Heart right ventricle (tissue), 16 donors: Measurements from ENCODE around the gene BEND7. TPM values are rescaled to one million over a fixed set of nuclear protein-coding genes. Genes with fewer than 3 reads are reported as not detected.

ENCODE experiments used
- ATAC-seq, 8 donors: fragments of 200-7000 bp; cut with Tn5 transposase; one replicate each; pipeline ENCODE4 v1.9.1; 2020; ENCODE audit warnings: mild to moderate bottlenecking in 8 of 8, moderate library complexity in 8 of 8, moderate number of reproducible peaks in 1 of 8
- DNase-seq, 2 donors: peaks; one replicate each; pipeline ENCODE4 v3.0.0-alpha.2; 2020
- H3K27ac ChIP-seq, 10 donors: fragments of 200-600 bp; sonication (generic) in 2 of 10; one replicate each; pipeline versions ENCODE4 v1.5.0 to v1.8.0; 2020 to 2022; ENCODE audit warnings: mild to moderate bottlenecking in 3 of 10
- H3K27me3 ChIP-seq, 7 donors: fragments of 200-600 bp; one replicate each; pipeline ENCODE4 v1.8.0; 2021 to 2022; ENCODE audit warnings: mild to moderate bottlenecking in 2 of 7
- H3K36me3 ChIP-seq, 9 donors: fragments of 200-600 bp; sonication (generic) in 1 of 9; one replicate each; pipeline versions ENCODE4 v1.5.0 to v1.8.0; 2020 to 2022; ENCODE audit warnings: mild to moderate bottlenecking in 2 of 9
- H3K4me1 ChIP-seq, 9 donors: fragments of 200-600 bp; sonication (generic) in 1 of 9; one replicate each; pipeline versions ENCODE4 v1.5.0 to v1.8.0; 2020 to 2022; ENCODE audit warnings: mild to moderate bottlenecking in 4 of 9
- H3K4me3 ChIP-seq, 10 donors: fragments of 200-600 bp; sonication (generic) in 2 of 10; one replicate each; pipeline versions ENCODE4 v1.5.0 to v1.8.0; 2020 to 2022; ENCODE audit warnings: mild to moderate bottlenecking in 7 of 10, moderate library complexity in 2 of 10
- H3K9me3 ChIP-seq, 11 donors: fragments of 200-600 bp in 10 of 11; sonication (generic) in 2 of 11; one replicate each; pipeline versions ENCODE4 v1.5.0 to v1.8.0; 2013 to 2022; ENCODE audit warnings: mild to moderate bottlenecking in 2 of 11, control low read depth in 1 of 11, moderate library complexity in 1 of 11
- CTCF ChIP-seq, 9 donors: fragments of 200-600 bp; sonication (generic) in 2 of 9; IDR thresholded peaks; one replicate each; pipeline versions ENCODE4 v1.5.0 to v1.8.0; 2021 to 2022; ENCODE audit warnings: antibody characterized with exemption in 9 of 9, mild to moderate bottlenecking in 5 of 9, moderate library complexity in 1 of 9
- WGBS, 2 donors: extraction: QIAGEN DNeasy Blood & Tissue Kit; methylation state at CpG; one replicate each; pipeline ENCODE4 v1.1.7; 2013; ENCODE audit warnings: inconsistent platforms in 1 of 2; 5-methylcytosine and 5-hydroxymethylcytosine counted together
- intact Hi-C, 10 donors: fragments of 100-400 bp; cut with DNase I; formaldehyde crosslinking; loops; one replicate each; pipeline versions ENCODE4 v1.11.1 to v1.14.2; 2022
- polyA plus RNA-seq, 2 donors: library from polyadenylated mRNA; stranded (reverse); fragments of 200-250 nt; gene quantifications; one replicate each; pipeline ENCODE4 v1.2.3, GENCODE V29; 2013
- total RNA-seq, 10 donors: library from RNA; stranded (reverse); fragmentation: NEBNext Ultra II Directional in 3 of 10; extraction: Animal tissue kit (Norgen Biotek cat#: 25700) in 3 of 10; gene quantifications; one replicate each; pipeline versions ENCODE4 v1.2.1 to v1.2.4, GENCODE V29; 2021 to 2023
- donor health status: Arrhythmogenic right ventricular cardiomyopathy.
- donor health status: ischemic (EF 13 %, LVEDD 7.1; RV severe dilation, severe dysfunction).
- donor health status: healthy with polysubstance abuse.
- donor health status: DM: no; HTN: yes; CAD: no.
- donor health status: DM: no; HTN: no; CAD: no.
- donor health status: ischemic (EF 25% LVEDD 6.9; RV normal size, moderate dysfunction).
- donor health status: ischemic (EF 25% LVEDD 5.7; RV mildly dilated, moderate dysfunction).
- donor health status: healthy.
- donor health status: DM: yes; HTN: yes; CAD: no.
- donor health status: Ischemic cardiomyopathy.
- donor health status: ischemic (EF 35%, LVEDD 5.7; RV mildly dilated, moderate dysfunction).
- donor health status: nonischemic (EF 11% LVEDD 7.7; RV severe dilation, severe dysfunction).
- donor health status: DM: yes; HTN: yes; CAD: no.
- donor health status: PGD.
- donor health status: ischemic (EF 29% LVEDD 5.4; RV normal size, mild dysfunction).
- donor health status: nonischemic (EF 23%, LVEDD 6.1; RV moderate dilation, normal function).

BEND7 gene
- total and polyA plus RNA-seq, 12 donors, result 6.4 to 21.0 (median 12.5) TPM

- WGBS, 2 donors, result 95 to 97% methylated on average over 3 of the region's 3 CpGs
- intact Hi-C loops, result no loop called here
- TF ChIP-seq CTCF (IDR thresholded peaks at IDR 0.05), result no peak
- H3K36me3 ChIP-seq, result no peaks in the 10 kb centered on the region
- no peaks in the 10 kb centered on the region for H3K4me1 ChIP-seq
- no peak overlapping the region for H3K27ac ChIP-seq
- peaks cover 0 to 11% (median 0%) of the 10 kb centered on the region in 7 donors for H3K27me3 ChIP-seq
- ATAC-seq (no peak), DNase-seq (no peak)
- H3K4me3 ChIP-seq, result no peak overlapping the region
- H3K9me3 ChIP-seq, result peaks cover 0 to 6% (median 0%) of the 10 kb centered on the region in 11 donors
These were observed 127.7 kb downstream of the BEND7 start for GRCh38 chr10:13401142-13401541.

GRCh38 chr10:13400196-13400965 is 128.4 kb downstream of the BEND7 start:
- DNase-seq (no peak), ATAC-seq (no peak)
- Histone ChIP-seq H3K4me1 (no peaks in the 10 kb centered on the region), H3K27ac (no peak overlapping the region), H3K27me3 (peaks cover 0 to 11% (median 0%) of the 10 kb centered on the region in 7 donors), H3K4me3 (no peak overlapping the region), H3K9me3 (peaks cover 0 to 6% (median 0%) of the 10 kb centered on the region in 11 donors), H3K36me3 (no peaks in the 10 kb centered on the region)
- intact Hi-C loops, result no loop called here
- WGBS, 2 donors, result 78% methylated on average over 15 of the region's 15 CpGs
- TF ChIP-seq CTCF (IDR thresholded peaks at IDR 0.05), result no peak

GRCh38 chr10:13399752-13400151 is 129.1 kb downstream of the BEND7 start:
- 83 to 86% methylated on average over 2 of the region's 2 CpGs for WGBS, 2 donors
- intact Hi-C loops, result no loop called here

GRCh38 chr10:13399236-13399635 is 129.6 kb downstream of the BEND7 start:
- peaks cover 0 to 11% (median 0%) of the 10 kb centered on the region in 7 donors for H3K27me3 ChIP-seq
- H3K4me3 ChIP-seq, result no peak overlapping the region
- H3K36me3 ChIP-seq, result no peaks in the 10 kb centered on the region
- intact Hi-C loops, result no loop called here
- ATAC-seq (no peak), DNase-seq (no peak)
- no peaks in the 10 kb centered on the region for H3K4me1 ChIP-seq
- TF ChIP-seq CTCF (IDR thresholded peaks at IDR 0.05), result no peak
- peaks cover 0 to 6% (median 0%) of the 10 kb centered on the region in 11 donors for H3K9me3 ChIP-seq
- no peak overlapping the region for H3K27ac ChIP-seq
- 85 to 88% methylated on average over 8 of the region's 8 CpGs for WGBS, 2 donors

More at GRCh38 chr10:13399752-13400151, 129.1 kb downstream of the BEND7 start:
- H3K4me1 ChIP-seq, result no peaks in the 10 kb centered on the region
- no peak for TF ChIP-seq CTCF (IDR thresholded peaks at IDR 0.05)
- H3K4me3 ChIP-seq, result no peak overlapping the region
- no peak overlapping the region for H3K27ac ChIP-seq
- peaks cover 0 to 6% (median 0%) of the 10 kb centered on the region in 11 donors for H3K9me3 ChIP-seq
- H3K36me3 ChIP-seq, result no peaks in the 10 kb centered on the region
- DNase-seq, result no peak
- no peak for ATAC-seq
- peaks cover 0 to 11% (median 0%) of the 10 kb centered on the region in 7 donors for H3K27me3 ChIP-seq
